Activated T-cell treated with anti-CD3 and anti-CD28 coated beads for 24 hours (primary cell): ENCODE data around the gene CTNNB1.

Experiments used
- DNase-seq: peaks from one replicate; pipeline ENCODE4 v3.0.0-alpha.2; 2020; ENCODE audit warnings: low read depth

CTNNB1 gene

DNA sequence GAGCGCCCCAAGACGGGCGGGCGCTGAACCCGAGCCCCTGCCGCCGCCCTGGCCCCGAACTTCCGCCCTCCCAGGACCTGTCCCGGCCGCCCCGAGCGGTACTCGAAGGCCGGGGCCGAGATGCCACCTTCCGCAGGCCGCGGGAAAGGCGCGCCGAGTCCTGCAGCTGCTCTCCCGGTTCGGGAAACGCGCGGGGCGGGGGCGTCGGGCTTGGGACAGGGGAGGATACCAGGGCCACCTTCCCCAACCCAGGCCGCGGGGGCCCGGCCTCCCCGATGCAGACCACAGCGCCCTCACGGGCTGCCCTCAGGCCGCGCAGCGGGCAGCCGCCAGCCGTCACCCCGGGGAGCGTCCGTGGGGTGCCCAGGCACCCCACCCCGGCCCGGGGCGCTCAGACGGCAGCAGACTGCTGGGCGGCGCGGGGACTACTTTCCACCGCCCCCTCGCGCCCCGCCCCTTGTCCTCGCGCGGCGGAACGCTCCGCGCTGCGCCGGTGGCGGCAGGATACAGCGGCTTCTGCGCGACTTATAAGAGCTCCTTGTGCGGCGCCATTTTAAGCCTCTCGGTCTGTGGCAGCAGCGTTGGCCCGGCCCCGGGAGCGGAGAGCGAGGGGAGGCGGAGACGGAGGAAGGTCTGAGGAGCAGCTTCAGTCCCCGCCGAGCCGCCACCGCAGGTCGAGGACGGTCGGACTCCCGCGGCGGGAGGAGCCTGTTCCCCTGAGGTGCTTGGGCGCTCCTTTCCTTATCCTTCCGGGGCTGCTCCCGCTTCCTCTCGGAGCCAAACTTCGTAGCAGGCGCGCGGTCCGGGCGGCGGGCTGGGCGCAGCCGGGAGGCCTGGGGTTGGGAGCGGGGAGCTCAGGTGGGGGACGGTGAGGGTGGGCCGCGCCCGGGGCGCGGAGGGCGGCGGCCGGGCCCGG lies at the start of gene CTNNB1:
CTNNB1 (plus strand) TSS at position 556 of the 916 bp plus-strand sequence. CDS start 24,564 bp downstream, outside the sequence.
- DNase-seq: peak; percentile 88

DNA sequence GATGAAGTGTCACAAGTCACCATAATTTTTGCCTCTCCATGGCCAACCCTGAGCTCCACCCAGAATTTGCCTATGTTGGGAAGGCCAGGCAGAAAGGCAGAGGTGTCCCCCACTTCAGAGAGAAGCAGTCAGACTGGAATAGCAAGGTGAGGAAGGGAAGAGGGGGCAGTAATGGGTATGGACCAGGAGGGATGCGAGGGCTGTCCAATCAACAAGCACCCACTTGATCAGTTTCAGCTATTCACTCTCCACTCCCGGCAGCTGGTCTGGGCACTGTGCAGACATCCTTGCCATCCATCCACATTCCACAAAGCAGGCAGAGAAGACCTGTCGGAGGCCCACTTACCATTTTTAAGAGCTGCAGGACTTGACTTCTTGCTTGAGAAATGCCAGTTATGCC lies 43.5 kb upstream of the CTNNB1 start:
- DNase-seq: no peak

DNA sequence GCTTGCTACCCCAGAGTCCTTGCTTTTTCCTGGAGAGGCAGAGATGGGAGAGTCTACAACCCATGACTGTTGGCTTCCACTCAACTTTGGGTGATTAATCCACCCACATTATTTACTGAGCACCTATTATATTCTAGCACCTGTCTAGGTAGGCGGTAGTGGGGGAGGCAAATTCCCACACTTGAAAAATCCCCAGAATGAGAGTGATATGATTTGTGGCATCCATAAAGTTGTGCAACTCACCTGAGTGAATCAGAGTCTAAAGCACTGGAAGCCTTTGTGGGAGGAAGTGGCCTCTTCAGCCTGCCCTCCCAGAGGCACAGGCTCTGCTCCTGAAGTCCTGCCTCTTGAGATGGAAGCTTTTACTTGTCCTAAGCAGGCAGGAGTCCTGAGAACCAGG lies 40.4 kb upstream of the CTNNB1 start:
- DNase-seq: no peak

DNA sequence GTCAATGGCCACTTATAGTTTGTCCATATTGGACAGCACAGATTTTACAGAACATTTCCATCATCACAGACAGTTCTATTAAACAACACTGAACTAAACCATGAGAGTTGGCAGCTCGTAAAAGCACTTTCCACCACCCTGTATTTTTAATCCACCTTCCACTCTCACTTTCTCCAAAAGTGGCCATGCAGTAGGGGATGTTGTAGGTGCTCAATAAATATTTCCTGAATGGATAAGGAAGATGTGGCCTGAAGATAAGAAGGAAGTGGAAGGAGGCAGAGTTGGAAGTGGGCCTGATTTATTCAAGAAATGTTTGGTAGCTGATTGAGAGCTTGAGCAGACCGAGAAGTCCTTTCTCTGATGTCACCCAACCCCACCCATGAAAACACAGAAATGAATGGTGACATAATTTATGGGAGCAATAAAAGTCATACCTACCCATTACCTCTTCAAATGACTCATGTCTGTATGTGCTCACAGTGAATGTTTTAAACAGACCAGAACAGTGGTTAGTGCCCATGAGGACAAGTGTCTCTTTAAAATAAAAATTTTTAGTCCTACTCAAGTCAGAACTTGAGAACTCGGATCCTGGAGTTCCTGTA lies 39.6 kb upstream of the CTNNB1 start:
- no peak for DNase-seq

DNA sequence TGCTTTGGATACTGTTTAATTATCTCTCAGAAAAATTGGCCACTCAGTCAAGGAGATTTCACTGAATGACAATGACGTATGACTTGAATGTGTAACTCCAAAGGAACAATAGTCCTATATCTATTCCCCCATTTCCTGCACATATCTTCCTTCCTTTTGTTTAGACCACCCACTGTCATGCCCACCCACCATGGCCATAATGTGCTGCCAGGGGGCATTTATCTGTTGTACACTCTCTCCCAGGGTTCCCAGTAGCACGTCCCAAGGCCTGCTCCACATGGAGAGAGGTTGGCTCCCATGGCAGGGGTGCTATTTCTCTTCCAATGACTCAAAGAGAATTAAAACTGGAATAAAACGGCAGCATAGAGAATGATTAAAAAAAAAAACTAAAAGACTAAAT lies 36.8 kb upstream of the CTNNB1 start:
- no peak for DNase-seq

DNA sequence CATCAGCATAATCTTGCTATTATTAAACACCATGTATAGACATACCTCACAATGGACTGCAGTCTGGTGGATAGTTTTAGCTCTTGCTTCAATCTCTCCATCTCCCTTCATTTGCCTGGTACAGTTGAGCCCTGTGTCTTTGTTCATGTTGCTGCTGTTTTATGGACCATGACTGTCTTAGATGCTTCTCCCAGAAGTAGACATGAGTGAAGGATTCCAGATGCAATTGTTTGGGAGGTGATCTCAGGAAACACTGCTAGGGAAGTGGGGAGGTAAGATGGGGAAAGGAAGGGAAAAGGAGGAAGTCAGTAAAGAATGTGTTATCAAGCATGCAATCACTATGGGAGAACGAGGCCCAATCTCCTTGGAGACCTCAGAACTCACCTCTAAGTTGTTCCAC lies 36.3 kb upstream of the CTNNB1 start:
- no peak for DNase-seq

DNA sequence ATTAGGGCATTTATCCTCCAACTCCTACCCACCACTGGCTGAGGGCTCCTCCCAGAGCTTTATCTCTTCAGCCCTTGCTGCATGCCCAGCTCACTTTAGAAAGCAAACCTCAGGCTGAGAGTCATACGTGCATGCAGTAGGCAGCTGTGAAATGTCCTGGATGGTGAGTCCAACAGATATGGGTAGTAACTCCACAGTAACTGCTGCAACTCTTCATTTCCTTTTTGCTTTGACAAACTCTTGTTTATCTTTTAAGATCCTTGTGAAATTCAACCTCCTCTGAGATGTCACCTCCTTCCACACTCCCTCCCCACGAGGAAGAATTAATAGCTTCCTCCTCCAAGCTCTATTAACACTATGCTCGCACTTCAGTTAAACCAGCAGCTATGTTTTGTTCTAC lies 35.9 kb upstream of the CTNNB1 start:
- DNase-seq: no peak

DNA sequence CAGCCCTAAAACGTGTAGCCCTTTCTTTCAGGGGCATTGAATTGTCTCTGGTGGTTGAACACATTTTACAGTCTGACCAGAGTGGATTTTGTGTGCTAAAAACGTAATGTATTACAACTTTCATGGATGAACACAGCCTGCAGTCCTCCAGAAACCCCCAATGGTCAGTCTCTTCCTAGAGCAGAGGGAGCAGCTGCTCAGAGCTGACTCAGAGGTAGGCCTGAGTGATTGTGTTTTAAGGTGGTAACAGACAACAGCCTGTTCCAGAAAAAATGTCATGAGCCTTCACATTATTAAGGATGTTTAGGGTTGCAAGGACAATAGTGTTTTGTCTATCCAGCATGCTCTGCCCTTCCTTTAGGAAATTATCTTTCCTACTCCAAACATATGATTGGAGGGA lies 34.5 kb upstream of the CTNNB1 start:
- DNase-seq: no peak

DNA sequence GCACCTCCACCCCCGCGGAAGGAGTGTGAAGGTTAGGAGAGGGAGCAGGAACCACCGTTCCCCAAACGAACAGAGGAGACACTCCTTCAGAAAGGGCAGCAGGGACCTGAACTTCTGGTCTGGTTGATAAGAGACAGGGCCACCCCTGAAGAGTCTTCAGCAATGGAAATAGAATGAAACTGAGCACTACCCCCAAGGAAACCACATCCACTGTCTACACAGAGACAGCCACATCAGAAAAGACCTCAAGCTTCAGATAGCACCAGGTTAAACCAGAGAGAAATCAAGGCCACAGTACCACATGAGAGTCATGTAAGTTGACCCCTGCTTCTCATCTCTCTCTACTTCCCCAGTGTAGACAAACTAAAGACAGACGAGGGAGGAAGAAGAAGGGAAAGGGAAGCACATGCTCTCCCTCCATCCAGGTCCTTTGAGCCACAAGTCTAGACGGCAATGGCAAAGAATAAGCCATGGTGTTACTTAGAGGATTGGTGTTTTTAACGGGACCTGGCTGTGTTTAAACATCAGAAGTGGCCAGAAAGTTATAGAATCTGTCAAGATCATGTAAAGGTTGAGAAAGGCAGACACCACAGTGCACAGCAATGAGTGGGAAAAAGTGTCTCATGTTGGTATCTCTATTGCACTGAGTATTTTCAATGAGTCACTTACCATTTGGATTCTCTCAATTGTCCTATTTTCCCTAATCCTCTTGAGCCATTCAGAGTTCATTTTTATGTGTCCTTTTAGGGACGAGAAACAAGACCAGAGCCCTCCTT lies 31.4 kb upstream of the CTNNB1 start:
- no peak for DNase-seq

DNA sequence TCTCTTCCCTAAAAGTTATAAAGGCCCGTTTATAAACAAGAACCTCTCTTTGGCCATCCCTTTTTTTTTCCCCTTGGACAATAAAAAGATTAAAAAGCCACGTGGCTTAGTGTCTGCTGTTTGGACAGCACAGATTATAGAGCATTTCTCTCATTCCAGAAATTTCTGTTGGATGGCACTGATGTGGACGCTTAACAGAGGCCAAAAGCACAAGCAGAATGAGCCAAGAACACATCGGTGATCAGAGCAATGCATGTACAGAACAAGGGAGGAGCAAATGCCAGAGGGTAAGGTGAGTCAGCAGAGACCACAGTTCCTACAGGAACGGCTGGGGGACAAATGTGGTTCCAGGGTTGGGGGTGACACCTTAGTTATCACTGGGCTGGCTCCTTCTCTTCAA lies 30.3 kb upstream of the CTNNB1 start:
- DNase-seq: no peak

DNA sequence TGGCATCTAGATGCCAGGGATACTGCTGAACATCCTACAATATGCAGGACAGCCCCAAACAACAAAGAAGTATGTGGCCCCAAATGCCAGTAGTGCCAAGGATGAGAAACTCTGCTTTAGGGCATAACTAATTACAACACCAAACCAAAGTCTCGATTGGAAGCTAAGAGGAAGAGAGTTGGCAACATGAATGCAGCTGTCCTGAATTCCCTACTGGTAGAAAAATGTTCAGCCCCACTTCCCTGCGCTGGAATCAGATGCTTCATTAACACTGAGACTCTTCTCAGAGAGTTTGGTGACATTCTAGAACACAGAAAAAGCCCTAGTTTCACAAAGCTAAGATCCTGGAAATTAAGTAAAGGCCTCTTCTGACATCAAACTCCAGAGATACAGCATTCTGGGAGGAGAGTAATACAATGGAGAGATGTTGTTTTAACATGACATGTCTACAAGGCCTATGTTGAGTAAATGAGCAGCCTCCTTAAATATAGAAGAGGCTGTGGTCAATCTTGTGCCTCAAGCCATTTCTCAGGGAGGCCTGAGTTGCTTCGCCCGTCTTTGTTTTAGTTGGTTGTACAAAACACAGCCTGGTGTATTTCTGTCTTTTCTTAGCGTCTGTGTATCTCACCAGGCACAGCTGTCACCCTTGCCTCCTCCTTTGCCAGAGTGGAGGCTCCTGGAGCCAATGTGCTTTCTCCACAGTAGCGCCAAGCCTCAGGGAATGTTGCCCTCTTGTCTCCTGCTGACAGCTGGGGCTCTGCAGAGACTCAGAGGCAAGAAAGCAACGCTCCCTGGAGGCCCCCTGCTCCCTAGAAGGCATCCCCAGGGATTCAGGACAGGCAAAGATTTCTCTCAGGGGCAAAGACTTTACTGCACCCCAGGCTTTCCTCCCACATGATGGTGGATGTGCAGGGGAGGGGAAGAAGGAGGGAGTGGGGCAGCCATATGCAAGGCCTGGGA lies 25.1 kb upstream of the CTNNB1 start:
- DNase-seq: no peak

DNA sequence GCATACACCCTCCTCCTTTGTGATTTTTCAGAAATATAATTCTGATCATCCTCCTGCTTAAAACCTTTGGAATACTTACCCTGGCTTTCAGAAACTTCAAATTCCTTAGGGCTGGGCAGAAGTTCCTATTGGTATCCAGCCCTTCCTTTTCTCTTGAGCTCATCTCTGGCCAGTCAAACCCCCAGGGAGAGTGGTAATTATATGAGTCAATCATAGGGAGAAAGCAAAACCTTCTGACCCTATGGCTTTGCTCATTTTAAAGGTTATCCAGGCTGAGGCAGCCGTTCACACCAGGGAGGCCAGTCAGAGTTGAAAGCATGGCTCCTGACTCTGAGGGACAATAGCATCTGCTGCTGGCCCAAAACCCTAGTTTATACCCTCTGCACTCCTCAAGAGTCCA lies 23.9 kb upstream of the CTNNB1 start:
- no peak for DNase-seq

DNA sequence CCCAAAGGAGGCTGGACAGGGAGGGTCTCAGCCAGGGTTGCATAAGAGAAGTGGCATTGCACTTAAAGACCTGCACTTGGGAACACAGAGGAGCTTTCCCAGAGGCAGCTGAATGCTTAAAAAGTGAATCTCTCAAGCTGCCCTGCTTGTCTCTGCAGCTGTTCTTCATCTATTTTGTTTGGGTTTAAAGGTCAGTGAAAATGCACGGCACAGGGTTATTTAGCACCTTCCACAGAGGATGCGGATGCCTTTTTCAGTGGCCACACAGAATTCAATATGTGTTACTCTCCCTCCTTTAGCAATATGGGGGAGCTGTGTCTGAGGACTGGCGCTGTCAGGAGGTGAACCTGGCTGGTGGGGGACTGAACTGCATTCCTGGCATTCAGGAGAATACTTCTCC lies 22.7 kb upstream of the CTNNB1 start:
- no peak for DNase-seq

DNA sequence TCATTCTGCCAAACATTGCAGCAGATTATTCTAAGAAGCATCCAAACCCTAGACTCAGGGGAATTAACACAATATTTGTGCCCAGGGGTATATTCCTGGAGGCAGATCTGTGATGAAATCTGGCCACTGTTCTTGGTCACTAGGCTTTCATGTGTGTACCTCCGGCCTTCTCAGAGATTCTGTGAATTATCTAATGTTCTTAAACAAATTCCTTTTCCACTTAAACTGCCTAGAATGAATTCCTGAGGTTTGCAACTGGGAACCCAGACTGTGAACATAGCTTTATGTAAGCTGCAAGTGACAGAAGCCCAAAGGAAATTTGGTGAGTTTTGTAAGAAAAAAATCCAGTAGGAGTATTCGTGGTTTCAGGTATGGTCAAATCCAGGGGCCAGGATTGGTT lies 20.7 kb upstream of the CTNNB1 start:
- no peak for DNase-seq

DNA sequence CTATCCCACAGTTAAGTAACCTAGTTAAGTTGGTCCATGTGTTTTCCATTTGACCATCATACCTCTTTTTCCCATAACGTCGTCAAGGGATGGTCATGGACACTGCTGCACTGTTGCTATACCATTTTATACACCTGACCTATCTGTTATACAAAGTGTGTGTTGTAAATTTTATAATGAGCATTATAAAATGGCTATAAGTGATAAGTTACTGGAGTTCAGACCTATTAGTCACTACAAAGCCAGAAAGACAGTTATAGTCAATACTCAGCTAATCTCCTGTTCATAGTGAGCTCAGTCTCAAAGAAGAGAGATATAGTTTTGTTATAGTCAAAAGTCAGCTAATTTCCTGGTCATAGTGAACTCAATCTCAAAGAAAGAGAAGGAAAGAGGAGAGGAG lies 18.9 kb upstream of the CTNNB1 start:
- no peak for DNase-seq

DNA sequence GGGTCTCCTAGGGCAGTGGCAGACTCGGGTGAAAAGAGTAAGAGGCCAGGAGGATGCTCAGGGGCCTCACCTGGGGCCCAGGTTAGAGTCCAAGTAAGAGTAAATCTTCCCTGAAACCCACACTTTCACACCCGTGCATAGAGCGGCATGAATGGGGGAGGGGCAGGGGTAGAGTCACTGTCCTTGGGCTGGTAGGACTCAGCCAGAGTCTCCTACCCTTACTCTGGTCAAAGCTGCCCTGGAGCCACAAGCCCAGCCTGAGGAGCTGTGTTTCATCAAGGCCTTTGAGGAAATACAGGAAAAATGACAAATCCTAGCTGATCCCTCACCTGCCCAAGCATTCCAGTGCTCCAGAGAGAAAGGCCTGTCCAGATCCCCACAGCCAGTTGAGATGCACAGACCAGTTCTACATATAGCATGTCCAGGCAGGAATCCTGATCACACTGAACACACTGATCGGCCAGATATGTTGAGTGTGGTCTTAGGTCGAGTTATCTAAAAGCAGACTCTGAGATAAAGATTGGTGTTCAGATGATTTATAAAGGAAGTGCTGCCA lies 16.7 kb upstream of the CTNNB1 start:
- no peak for DNase-seq

DNA sequence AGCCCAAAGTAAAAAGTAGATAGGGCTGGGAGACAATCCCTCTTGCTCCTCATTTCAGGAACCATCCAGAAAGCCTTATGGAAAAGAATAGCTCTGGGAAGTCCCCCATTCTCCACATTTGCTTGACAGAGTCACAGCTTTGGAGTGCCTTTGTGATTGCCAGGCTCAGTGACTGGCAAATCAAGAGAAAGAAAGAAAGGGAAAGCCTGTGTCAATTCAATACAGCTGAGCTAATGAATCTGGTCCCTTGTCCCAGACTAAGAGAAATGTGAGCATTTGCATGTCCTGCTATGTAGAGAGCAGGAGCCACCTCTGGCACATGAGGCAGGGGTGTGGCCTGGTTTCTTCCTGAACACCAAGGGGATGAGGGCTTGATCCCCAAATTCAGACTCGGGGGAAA lies 14.9 kb upstream of the CTNNB1 start:
- no peak for DNase-seq

DNA sequence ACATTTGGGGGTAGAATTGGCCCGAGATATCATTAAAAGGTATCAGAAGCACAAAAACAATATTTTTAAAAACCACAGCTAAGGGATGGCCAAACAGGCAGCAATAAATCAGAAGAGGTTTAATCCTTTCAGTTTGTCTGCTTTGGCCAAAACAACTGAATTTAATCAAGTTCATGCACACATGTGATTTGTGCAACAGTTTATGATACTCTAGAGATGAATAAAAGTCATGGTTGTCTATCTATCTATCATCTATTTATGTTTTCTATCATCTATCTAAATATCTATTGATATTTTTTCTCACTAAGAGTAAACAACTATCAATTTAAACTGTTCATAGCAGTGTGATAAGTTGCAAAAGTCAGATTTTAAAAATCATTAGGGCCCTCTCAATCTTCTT lies 13.0 kb upstream of the CTNNB1 start:
- no peak for DNase-seq

DNA sequence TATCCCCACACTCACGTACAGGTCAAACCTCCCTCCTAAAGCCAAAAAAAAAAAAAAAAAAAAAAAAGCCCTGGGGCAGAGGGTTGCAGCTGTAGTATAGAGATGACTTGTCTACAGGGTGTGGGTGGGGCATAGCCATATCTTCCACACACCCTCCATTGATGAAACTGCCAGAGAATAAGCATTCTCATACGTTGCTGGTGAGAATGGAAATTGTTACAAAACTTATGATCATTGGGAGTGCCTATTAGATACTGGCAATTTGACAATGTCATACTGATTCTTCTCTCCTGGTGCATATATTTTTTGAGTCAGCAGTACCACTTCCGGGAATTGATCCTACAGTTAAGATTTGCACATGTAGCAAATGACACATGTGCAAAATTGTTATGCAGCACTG lies 11.0 kb upstream of the CTNNB1 start:
- no peak for DNase-seq

DNA sequence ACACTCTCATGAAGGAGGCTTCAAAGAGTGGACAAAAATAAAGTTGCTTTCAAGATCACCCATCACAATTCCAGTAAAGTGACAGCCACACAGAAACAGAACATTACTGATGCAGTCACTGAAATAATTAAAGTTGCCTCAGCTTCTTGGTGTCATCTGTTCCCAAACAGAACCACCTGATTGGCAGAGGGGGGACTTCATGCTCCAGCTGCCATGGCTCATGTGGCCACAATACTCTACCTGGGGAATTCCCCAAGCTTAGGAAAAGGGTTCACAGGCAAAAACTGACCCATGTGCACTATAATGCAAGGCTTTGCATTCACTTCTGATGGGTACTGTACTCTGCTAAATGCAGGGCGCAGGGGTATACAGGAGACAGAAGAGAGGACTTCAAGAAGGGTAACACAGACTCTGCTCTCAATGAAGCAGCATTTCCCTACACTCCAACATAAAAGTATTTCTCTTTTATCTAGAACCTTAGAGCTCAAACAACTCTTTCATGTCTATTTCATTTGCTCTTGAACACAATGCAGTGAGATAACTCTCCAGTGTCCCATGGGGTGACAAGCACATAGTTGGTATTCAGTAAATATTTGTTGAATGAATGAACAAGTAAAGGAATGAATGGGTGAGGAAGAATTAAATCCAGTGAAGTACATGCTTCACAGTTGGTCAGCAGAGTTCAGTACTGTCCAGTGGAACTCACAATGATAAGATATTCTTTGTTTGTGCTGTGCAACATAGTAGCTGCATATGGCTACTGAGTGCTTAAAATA lies 8.6 kb upstream of the CTNNB1 start:
- no peak for DNase-seq

DNA sequence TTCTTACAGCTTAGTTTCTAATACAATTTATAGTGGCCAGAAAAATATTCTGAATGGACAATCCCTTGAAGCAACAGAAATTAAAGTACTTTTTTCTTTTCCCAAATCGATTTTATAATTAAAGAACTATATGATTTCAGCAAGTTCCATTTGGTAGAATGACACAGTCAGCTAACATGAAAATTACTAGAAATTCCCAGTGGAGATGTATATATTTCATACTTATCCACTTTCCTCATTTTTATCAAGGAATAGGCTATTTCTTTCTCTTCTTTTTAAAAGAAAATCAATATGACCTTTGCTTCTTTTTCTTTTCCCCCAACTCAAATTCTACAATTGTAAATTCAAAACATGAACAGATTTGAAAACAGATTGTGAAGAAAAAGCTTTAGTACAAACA lies 6.4 kb upstream of the CTNNB1 start:
- no peak for DNase-seq
